GM21723 (cell line): ENCODE results near the gene PIP5K1C.

Experiments used
- ATAC-seq: cut with Tn5 transposase; IDR thresholded peaks from one replicate; pipeline ENCODE4 v1.9.1; 2021; ENCODE audit warnings: mild to moderate bottlenecking, moderate library complexity; ENCODE audit not compliant: unreplicated experiment

The PIP5K1C gene

GRCh38 chr19:3613818-3614661 is 86.2 kb downstream of the PIP5K1C start:
- no peak for ATAC-seq

DNA sequence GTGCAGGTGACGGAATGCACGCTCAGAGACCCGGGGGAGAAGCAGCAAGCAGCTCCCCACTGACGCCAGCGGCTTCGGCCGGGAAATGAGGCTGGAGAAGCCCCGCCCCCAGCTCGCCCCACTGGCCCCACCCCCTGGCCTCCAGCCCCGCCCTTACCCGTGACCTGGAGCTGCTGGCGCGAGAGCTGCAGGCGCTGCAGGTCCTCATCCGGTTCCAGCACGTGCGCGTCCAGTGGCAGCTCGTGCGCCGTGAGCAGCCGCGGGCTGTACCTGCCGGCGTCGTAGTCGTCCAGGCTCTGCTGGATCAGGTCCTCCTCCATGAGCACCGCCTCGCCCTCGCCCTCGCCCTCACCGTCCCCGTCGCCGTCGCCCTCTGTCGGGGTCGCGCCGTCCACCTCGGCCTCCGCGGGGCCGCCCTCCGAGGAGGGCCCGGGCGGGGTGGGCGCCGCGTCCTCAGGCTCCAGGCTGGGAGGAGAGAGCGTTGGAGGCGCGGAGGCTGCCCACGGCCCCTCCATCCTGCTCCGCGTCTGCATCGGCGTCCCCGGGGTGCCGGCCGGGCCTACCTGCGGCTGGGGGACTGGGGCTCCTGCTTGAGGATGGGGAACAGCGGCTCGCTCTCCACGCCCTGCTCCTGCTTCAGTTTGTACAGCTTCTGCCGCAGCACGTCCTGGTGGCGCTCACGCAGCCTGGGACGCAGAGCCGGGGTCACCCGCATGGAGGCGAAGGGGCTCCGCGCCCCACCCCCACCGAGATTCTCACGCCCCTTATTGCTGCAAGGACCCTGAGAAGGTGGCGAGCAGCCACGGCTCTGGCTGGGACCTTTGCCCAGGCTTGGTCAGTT is 87.1 kb downstream of the PIP5K1C start:
- ATAC-seq: no peak

- ATAC-seq: no peak
Measured at GRCh38 chr19:3612330-3612729, 87.9 kb downstream of the PIP5K1C start.

DNA sequence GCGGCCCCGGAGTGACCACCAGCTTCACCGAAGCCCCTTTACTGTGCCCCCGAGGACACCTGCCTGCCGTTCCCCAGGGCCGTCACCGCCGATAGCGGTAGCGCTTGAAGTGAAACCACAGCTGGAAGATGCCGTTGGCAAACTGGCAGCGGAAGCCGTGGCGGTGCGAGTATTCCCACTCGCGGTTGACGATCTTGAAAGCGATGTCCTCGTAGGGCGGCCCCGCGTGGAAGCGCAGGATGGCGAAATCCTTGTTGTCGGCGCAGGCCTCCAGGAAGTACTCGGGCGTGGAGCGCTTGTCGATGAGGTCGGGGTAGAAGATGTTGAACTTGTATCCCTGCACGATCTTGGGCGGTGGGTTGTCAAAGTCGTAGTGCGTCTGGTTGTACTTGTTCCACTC is 88.4 kb downstream of the PIP5K1C start:
- no peak for ATAC-seq

DNA sequence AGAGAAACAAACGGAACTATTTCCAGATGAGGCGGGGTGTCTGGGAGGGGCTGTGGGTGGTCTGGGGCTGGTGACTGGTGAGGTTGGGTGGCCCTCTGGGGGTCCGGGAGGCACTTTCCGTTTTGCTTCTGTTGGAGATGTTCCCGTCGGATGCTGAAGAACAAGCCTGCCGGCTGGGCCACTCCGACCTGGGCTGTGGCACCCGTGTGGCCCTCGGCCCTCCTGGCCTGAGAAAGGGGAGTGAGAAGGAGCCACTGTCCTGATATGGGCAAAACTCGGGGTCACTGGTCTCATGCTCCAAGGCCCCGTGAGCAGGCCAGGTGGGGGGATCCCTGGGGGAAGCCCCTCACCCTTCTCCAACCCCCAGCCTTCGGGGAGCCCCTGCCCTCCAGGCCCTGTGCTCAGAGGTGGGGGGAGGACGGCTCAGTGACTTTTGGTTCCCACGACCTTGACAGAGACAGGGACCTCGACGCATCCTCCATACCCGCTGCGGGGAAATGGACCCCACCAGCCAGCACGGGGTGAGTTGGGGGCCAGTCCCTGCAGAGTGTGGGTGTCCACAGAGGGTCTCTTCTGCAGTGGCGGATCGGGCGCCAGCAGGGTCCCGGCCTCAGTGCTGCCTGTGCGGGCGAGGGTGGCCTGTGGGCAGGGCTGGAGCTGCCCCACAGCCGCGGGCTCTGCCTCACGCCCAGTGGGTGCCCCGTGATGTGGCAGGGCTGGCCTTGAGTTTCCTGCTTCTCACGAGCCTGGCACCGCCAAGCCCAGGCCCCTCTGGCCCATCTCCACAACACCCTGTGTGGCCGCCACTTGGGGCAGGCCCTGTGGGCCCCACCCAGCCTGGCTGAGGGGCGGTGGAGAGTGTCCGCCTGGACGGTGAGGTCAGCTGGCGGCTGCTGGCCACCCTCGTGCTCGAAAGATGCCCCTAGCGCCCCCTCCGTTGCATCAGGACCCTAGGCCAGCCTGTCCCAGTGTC is 89.2 kb downstream of the PIP5K1C start:
- ATAC-seq: no peak

DNA sequence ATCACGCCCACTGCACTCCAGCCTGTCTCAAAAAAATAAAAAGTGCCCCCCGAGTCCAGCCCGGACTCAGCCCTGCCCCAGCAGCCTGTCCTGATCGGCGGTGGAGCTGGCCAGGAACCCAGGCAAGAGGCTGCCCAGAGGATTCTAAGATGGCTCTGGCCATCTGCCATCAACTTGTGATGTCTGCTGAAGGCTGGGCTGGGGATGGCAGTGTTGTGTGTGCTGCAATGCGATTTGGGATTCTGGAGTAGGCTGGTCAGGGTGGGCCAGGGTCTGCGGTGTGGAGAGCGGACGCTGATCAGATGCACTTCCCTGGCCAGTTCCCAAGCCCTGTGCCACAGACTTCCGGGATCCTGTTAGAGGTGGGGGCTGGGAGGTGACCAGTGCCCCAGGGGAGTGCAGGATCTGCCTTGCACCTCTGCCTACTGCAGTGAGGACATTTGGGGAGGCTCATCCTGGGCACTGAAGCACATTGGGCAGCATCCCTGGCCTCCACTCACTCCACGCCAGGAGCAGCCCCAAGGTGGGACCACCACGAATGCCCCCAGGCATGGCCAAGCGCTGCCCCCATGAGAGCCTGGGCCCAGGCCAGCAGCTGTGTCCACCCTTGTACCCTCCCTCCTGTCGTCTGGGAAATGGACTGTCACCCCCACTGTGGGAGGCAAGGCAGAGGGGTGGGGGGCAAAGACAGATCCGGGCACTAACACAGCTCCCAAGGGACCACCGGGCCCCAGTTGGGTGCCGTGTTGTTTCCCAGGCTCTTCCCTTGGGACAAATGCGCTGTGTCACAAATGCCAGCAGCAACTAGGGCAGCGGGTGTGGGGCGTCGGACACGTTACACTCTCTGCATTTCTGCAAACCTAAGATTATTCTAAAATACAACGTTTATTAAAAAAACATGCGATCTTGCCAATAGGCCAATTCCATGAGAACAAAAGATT is 90.2 kb downstream of the PIP5K1C start:
- ATAC-seq: no peak

GRCh38 chr19:3608750-3609322 is 91.4 kb downstream of the PIP5K1C start:
- no peak for ATAC-seq

GRCh38 chr19:3608079-3608641 is 92.1 kb downstream of the PIP5K1C start:
- no peak for ATAC-seq

DNA sequence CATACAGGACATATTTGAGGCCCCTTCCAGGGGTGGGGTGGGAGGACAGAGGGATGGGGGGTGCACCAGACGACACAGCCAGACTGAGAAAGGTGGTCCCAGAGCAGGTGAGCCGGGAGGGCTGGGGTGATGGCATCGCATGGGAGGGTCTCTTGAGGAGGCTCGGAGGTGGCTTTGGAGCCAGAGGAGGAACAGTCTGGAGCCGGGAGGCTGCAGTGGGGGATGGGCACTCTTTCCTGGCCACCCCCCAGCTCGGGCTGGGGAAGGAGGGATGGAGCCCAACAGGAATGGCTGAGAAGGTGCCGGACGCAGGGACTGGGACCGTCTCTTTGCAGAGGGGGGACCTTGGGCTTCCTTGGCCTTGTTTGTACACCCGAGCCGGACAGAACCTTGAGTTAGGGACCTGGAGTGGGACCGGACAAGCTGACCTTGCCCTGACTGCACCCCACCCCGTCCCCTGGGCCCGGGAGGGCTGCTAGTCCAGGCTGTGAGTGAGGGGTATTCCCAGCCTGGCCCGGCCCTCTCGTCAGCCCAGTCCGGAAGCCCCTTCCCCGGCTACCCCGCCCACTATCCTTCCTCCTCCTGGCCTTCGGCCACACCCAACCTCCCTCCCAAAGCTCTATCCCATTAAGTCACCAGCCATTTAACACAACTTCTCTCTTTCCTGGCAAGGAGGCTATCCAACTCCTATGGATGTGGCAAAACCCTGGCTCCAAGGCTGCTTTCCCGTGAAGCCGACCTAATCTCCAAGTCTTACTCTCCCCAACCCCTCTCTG is 92.8 kb downstream of the PIP5K1C start:
- no peak for ATAC-seq

GRCh38 chr19:3606690-3607289 is 93.5 kb downstream of the PIP5K1C start, which contains the start of gene TBXA2R:
Gene TBXA2R, minus strand, starts transcription at chr19:3606875. Its CDS starts 6,241 bp downstream, at chr19:3600634.
- ATAC-seq: no peak

DNA sequence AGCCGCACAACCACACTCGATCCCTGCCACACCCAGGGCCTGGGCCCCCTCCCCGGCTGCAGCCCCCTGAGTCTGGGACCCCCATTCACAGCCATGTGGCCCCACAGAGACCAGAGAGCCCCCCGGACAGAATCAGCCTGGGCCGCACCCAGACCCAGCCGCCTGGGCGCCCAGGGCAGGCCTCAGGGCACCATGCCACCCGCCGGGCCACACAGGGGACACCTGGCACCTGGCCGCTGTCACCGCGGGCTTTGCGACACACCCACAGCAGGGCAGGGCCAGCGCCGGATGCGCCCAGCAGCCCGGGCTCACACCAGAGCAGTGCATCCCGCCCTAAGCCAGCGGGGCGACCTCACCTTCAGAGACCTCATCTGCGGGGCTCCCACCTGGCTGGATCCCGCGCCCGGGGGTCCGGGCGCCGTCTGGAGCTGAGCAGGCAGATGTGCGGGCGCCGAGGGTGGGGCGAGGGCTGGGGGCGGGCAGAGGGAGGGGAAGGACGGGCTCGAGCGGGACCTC is 94.0 kb downstream of the PIP5K1C start:
- no peak for ATAC-seq

DNA sequence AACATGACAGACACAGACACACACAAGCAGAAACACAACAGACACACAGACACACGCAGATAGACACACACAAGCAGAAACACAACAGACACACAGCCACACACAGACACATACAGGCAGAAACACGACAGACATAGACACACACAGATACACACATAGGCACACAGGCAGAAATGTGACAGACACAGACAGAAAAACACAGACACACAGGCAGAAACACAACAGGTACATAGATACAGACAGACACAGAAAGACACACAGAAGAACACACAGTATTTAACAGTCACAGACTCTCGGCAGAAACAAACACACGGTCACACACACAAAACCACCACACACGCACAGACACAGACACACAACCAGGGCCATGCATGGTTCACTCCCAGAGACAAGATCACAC is 94.5 kb downstream of the PIP5K1C start:
- ATAC-seq: no peak

DNA sequence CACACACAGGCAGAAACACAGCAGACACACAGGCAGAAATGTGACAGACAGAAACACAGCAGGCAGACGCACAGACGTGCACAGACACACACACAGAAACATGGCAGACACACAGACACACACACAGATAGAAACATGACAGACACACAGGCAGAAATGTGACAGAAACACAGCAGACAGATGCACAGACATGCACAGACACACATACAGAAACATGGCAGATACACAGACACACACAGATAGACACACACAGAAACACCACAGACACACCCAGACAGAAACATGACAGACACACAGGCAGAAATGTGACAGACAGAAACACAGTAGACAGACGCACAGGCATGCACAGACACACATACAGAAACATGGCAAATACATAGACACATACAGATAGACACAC is 94.9 kb downstream of the PIP5K1C start:
- no peak for ATAC-seq

DNA sequence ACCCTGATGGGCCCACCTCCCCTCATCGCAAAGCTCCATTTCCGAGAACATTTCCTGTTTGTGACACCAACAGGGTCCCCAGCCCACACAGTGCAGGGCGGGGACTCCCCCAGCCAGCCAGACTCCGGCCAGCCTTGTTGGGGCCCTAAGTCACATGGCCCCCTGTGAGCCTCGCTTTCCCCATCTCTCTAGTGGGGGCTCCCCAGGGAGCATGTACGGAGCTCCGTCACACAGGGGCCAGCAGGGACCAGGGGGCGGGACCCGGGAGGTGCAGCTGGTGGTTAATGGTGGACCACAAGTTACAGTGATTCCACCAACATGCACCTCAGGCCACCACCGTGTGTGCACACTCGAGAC is 95.3 kb downstream of the PIP5K1C start:
- no peak for ATAC-seq

DNA sequence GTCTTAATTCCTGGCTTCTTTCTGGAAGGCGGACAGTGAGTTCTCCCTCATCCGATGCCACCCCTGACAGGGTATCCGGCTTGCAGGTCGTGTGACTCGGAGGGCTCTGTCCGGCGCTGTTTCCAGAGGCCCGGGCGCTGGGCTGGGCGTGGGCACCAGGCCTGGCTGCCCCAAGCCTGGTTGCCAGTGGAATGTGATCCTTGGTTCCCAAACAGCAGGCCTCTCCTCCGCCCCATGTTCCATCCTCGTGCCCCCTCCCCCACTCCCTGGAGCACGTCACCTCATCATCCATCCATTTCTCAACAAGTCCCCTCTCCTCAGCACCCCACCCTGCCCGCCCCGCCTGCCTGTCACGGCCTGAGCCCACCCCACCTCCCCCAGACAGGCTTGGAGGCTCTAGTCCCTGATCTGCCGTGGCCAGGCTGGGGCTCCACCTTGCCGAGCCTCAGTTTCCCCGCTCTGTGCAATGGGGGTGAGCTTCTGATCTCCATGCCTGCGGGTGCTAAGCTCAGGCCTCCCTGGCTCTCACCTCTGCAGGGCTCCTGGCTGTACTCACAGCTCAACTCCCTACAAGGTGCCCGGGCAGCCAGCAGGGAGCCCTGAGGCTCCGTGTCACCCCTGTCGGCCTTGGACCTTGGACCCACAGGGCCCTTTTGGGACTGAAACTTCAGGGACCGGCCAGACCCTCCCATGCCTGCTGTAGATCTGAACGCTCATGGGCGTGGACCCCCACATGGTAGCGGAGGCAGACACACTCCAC is 95.9 kb downstream of the PIP5K1C start:
- no peak for ATAC-seq

- ATAC-seq: no peak
Measured at GRCh38 chr19:3603121-3603811, 97.0 kb downstream of the PIP5K1C start.
